ENCODE data around the gene PRKCH.

The PRKCH gene

DNA sequence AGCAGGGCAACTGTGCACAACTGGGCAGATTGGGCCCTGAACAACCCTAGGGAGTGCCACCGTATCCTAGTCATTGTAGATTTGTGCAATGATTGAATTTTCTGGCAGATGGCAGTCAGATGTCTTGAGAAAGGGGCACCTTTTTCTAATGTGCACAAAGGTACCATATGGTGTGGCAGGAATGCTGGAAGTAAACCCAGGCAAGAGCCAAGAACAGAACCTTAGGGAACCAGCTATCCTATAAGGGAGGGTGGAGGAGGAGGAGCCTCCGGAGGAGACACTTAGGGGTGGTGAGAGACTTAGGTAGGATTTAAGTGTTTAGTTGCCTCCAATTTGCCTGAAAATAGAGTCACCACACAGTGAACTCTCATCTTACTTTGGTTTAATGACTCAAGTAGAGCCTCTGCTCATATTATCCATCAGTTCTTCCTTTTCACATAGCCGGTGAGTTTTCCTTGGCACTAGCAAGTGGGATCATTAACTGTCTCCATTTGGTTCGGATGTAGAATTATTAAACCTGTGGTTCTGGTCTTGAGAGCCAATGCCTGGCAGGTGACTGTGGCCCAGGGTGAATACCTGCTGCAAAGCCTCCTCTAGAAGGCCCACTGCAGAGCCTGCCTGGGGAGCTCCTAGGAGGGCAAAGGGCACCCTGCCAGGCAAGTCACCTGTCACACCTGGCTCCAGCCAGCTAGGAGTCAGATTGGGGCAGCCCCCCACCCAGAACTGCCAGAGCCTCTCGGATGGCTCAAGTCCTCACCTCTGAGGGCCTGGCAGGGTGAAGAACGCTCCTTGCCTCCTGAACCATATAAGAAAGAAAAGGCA lies 189.6 kb downstream of the PRKCH start:
- no peak for ATAC-seq
- TF ChIP-seq PPARA (CRISPR knock-in tag; IDR thresholded peaks at IDR 0.05; ENCODE audit: borderline replicate concordance) (no peak), TOX (CRISPR knock-in tag; IDR thresholded peaks at IDR 0.05; ENCODE audit: borderline replicate concordance) (no peak), ZFP30 (CRISPR knock-in tag; IDR thresholded peaks at IDR 0.05) (no peak), BACH2 (CRISPR knock-in tag; IDR thresholded peaks at IDR 0.05; ENCODE audit: borderline replicate concordance) (no peak), ZNF70 (CRISPR knock-in tag; IDR thresholded peaks at IDR 0.05) (no peak), ARNTL (CRISPR knock-in tag; IDR thresholded peaks at IDR 0.05; ENCODE audit: borderline replicate concordance, low read depth) (no peak), RARB (CRISPR knock-in tag; IDR thresholded peaks at IDR 0.05) (no peak), ZFP3 (CRISPR knock-in tag; IDR thresholded peaks at IDR 0.05) (no peak), SNAI2 (CRISPR knock-in tag; IDR thresholded peaks at IDR 0.05) (no peak), CSRNP3 (CRISPR knock-in tag; IDR thresholded peaks at IDR 0.05) (no peak), ZNF8 (CRISPR knock-in tag; IDR thresholded peaks at IDR 0.05) (no peak)
- TF ChIP-seq, protein P1, sequence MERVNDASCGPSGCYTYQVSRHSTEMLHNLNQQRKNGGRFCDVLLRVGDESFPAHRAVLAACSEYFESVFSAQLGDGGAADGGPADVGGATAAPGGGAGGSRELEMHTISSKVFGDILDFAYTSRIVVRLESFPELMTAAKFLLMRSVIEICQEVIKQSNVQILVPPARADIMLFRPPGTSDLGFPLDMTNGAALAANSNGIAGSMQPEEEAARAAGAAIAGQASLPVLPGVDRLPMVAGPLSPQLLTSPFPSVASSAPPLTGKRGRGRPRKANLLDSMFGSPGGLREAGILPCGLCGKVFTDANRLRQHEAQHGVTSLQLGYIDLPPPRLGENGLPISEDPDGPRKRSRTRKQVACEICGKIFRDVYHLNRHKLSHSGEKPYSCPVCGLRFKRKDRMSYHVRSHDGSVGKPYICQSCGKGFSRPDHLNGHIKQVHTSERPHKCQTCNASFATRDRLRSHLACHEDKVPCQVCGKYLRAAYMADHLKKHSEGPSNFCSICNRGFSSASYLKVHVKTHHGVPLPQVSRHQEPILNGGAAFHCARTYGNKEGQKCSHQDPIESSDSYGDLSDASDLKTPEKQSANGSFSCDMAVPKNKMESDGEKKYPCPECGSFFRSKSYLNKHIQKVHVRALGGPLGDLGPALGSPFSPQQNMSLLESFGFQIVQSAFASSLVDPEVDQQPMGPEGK (CRISPR knock-in tag; IDR thresholded peaks at IDR 0.05; ENCODE audit: borderline replicate concordance), result no peak

DNA sequence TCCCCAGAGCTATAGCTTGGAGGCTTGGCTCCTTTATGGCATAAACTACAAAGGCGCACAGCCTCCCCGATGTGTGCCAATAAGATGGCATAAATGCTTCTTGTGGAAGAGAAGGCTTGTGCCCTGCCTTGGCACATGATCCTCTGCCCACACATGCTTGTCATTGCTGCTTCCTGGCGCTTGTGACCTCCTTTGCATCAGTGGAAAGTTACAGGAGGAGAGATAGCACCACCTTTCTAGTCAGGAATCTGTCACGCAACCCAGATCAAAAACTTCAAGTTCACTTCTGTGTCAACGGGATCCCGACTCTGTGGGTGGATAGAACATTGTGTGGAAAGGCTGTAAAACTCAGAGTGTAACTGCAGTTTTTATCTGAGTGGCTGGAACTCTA lies 190.2 kb downstream of the PRKCH start:
- TF ChIP-seq ARNTL (CRISPR knock-in tag; IDR thresholded peaks at IDR 0.05; ENCODE audit: borderline replicate concordance, low read depth), result no peak
- no peak for TF ChIP-seq TOX (CRISPR knock-in tag; IDR thresholded peaks at IDR 0.05; ENCODE audit: borderline replicate concordance)
- no peak for TF ChIP-seq PPARA (CRISPR knock-in tag; IDR thresholded peaks at IDR 0.05; ENCODE audit: borderline replicate concordance)
- no peak for TF ChIP-seq ISL1 (CRISPR knock-in tag; IDR thresholded peaks at IDR 0.05)
- TF ChIP-seq GLIS3 (CRISPR knock-in tag; IDR thresholded peaks at IDR 0.05), result no peak
- TF ChIP-seq, protein P2, sequence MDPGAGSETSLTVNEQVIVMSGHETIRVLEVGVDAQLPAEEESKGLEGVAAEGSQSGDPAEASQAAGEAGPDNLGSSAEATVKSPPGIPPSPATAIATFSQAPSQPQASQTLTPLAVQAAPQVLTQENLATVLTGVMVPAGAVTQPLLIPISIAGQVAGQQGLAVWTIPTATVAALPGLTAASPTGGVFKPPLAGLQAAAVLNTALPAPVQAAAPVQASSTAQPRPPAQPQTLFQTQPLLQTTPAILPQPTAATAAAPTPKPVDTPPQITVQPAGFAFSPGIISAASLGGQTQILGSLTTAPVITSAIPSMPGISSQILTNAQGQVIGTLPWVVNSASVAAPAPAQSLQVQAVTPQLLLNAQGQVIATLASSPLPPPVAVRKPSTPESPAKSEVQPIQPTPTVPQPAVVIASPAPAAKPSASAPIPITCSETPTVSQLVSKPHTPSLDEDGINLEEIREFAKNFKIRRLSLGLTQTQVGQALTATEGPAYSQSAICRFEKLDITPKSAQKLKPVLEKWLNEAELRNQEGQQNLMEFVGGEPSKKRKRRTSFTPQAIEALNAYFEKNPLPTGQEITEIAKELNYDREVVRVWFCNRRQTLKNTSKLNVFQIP (CRISPR knock-in tag; IDR thresholded peaks at IDR 0.05; ENCODE audit: borderline replicate concordance, low read depth), result no peak
- TF ChIP-seq SNAI2 (CRISPR knock-in tag; IDR thresholded peaks at IDR 0.05), result no peak
- no peak for ATAC-seq

DNA sequence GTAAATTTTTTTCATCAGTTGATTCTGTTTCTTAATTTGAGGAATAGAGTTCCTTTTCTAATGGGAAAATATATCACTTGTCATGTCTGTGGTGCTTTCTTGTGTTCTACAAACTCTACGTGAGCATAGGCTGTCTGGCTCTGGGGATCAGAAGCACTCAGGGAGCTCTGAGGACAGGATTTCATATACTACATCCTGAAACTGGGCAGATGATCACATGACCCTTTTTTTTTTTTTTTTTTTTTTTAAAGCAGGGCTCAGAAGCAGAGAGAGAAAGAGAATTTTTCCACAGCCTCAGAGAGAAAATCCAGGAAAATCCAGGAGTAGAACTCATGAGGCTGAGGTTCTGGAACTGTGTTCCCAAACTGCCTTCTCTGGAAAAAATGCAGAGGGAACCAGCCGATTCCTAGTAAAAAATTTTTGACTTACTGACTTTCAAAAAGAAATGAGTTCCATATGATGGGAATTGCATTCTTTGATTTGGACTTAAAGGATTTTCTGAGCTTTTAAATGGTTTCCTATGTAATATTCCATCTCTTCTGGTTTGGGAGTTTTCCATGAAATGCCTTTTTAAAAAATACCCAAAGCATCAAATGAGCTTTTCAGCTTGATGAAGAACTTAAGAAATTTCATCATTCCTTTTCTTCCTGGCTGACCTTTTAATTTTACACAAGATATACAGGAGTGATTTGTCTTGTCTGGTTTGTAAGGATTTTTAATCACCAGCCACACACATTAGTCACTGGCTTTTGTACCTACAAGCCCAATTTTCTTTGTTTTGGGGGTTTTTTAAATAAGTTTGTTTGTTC lies 190.9 kb downstream of the PRKCH start:
- TF ChIP-seq PPARA (CRISPR knock-in tag; IDR thresholded peaks at IDR 0.05; ENCODE audit: borderline replicate concordance) (no peak), ZNF565 (CRISPR knock-in tag; conservative IDR thresholded peaks at IDR 0.05; ENCODE audit: low read depth) (no peak), CREB5 (CRISPR knock-in tag; IDR thresholded peaks at IDR 0.05; ENCODE audit: low read depth) (no peak), TSHZ2 (CRISPR knock-in tag; IDR thresholded peaks at IDR 0.05) (no peak), BACH2 (CRISPR knock-in tag; IDR thresholded peaks at IDR 0.05; ENCODE audit: borderline replicate concordance) (no peak)
- TF ChIP-seq, protein P2 (CRISPR knock-in tag; IDR thresholded peaks at IDR 0.05; ENCODE audit: borderline replicate concordance, low read depth), result no peak
- ATAC-seq, result peak; percentile 53; the same call in 2 of the 3 replicates

All from SK-N-SH treated with all-trans-retinoic acid at 6 μM for 48 hours (cell line).